OCI-LY3 (cell line): ENCODE results near the gene TXN.

Experiments
- CTCF ChIP-seq: fragments of 200-600, 300-600 bp; sonication (generic); IDR thresholded peaks from 2 replicates; pipeline ENCODE4 v1.5.1; 2014; ENCODE audit warnings: antibody characterized with exemption, low read length, low read depth
- EZH2phosphoT487 ChIP-seq: fragments of 200-600 bp; shearing (Covaris generic); IDR thresholded peaks from 2 replicates; pipeline ENCODE4 v1.6.1; 2018; ENCODE audit warnings: antibody characterized with exemption, mixed run types, low read depth

GRCh38 chr9:110256380-110257096 is at the start of gene TXN:
- no peak for TF ChIP-seq CTCF
- TF ChIP-seq EZH2phosphoT487: no peak
